Subcutaneous abdominal adipose tissue (tissue), 5 donors: ENCODE results near the gene FSTL1.
A peak's percentile ranks its signal among the peaks of the same experiment; 100 is the strongest.

Experiments
- H3K27ac ChIP-seq: one replicate; pipeline ENCODE4 v1.7.0; 2013; ENCODE audit warnings: low read depth, mild to moderate bottlenecking, inconsistent platforms, low read length, moderate library complexity
- H3K27me3 ChIP-seq, 5 donors: one replicate each; pipeline ENCODE4 v1.7.0; 2013; ENCODE audit warnings: low read length in 5 of 5, inconsistent platforms in 1 of 5; ENCODE audit not compliant: control insufficient read depth in 5 of 5, insufficient read depth in 4 of 5
- H3K36me3 ChIP-seq, 5 donors: one replicate each; pipeline ENCODE4 v1.7.0; 2013; ENCODE audit warnings: low read length in 5 of 5; ENCODE audit not compliant: control insufficient read depth in 5 of 5, insufficient read depth in 5 of 5
- H3K4me1 ChIP-seq, 5 donors: one replicate each; pipeline ENCODE4 v1.7.0; 2013; ENCODE audit warnings: low read length in 5 of 5, mild to moderate bottlenecking in 3 of 5, moderate library complexity in 1 of 5; ENCODE audit not compliant: control insufficient read depth in 5 of 5, insufficient read depth in 5 of 5
- H3K4me3 ChIP-seq, 5 donors: one replicate each; pipeline ENCODE4 v1.7.0; 2013; ENCODE audit warnings: low read length in 5 of 5, low read depth in 1 of 5
- H3K9ac ChIP-seq, 5 donors: one replicate each; pipeline ENCODE4 v1.7.0; 2013; ENCODE audit warnings: low read length in 5 of 5, mild to moderate bottlenecking in 4 of 5, moderate library complexity in 3 of 5
- H3K9me3 ChIP-seq, 5 donors: one replicate each; pipeline ENCODE4 v1.7.0; 2013; ENCODE audit warnings: low read length in 5 of 5; ENCODE audit not compliant: control insufficient read depth in 5 of 5
- donor health status: healthy.
- donor health status: healthy.
- donor health status: healthy.
- donor health status: healthy.
- donor health status: healthy.

The FSTL1 gene

GRCh38 chr3:120421926-120422325 lies 28.9 kb downstream of the FSTL1 start:
- H3K4me1 ChIP-seq = peaks cover 33 to 100% (median 93%) of the 10 kb centered on the region in 5 donors
- H3K27me3 ChIP-seq = no peaks in the 10 kb centered on the region
- H3K9ac ChIP-seq = no peak overlapping the region

GRCh38 chr3:120420928-120421551 lies 29.8 kb downstream of the FSTL1 start:
- H3K4me3 ChIP-seq = no peak overlapping the region
- no peaks in the 10 kb centered on the region for H3K9me3 ChIP-seq
- H3K36me3 ChIP-seq = peaks cover 0 to 11% (median 0%) of the 10 kb centered on the region in 5 donors
- H3K9ac ChIP-seq = peak overlapping the region in 3 of 5 donors; percentile 7 to 15 (median 7)
- H3K27me3 ChIP-seq = no peaks in the 10 kb centered on the region
- H3K4me1 ChIP-seq = peaks cover 35 to 99% (median 88%) of the 10 kb centered on the region in 5 donors
- H3K27ac ChIP-seq = peak overlapping the region; percentile 79

More at GRCh38 chr3:120421926-120422325, 28.9 kb downstream of the FSTL1 start:
- peaks cover 0 to 10% (median 0%) of the 10 kb centered on the region in 5 donors for H3K36me3 ChIP-seq
- H3K27ac ChIP-seq = peak overlapping the region; percentile 79
- H3K4me3 ChIP-seq = no peak overlapping the region
- no peaks in the 10 kb centered on the region for H3K9me3 ChIP-seq

GRCh38 chr3:120420360-120420759 lies 30.4 kb downstream of the FSTL1 start:
- Histone ChIP-seq H3K4me3 (no peak overlapping the region), H3K9me3 (no peaks in the 10 kb centered on the region), H3K36me3 (peaks cover under 1 to 11% (median 2%) of the 10 kb centered on the region in 5 donors), H3K4me1 (peaks cover 29 to 93% (median 81%) of the 10 kb centered on the region in 5 donors), H3K27me3 (no peaks in the 10 kb centered on the region), H3K27ac (peak overlapping the region; percentile 79), H3K9ac (peak overlapping the region in 1 of 5 donors; percentile 15)

GRCh38 chr3:120419797-120420196 lies 31.0 kb downstream of the FSTL1 start:
- H3K9me3 ChIP-seq = no peaks in the 10 kb centered on the region
- peaks cover 28 to 88% (median 76%) of the 10 kb centered on the region in 5 donors for H3K4me1 ChIP-seq
- no peaks in the 10 kb centered on the region for H3K27me3 ChIP-seq
- H3K36me3 ChIP-seq = peaks cover 2 to 13% (median 4%) of the 10 kb centered on the region in 5 donors
- H3K4me3 ChIP-seq = no peak overlapping the region
- peak overlapping the region; percentile 79 for H3K27ac ChIP-seq
- H3K9ac ChIP-seq = peak overlapping the region in 1 of 5 donors; percentile 39

- H3K4me3 ChIP-seq = no peak overlapping the region
- H3K4me1 ChIP-seq = peaks cover 28 to 80% (median 67%) of the 10 kb centered on the region in 5 donors
- H3K27me3 ChIP-seq = no peaks in the 10 kb centered on the region
- H3K36me3 ChIP-seq = peaks cover 2 to 13% (median 4%) of the 10 kb centered on the region in 5 donors
- H3K9ac ChIP-seq = no peak overlapping the region
- H3K9me3 ChIP-seq = no peaks in the 10 kb centered on the region
- H3K27ac ChIP-seq = peak overlapping the region; percentile 26
Observed at GRCh38 chr3:120418866-120419490, 31.8 kb downstream of the FSTL1 start.

GRCh38 chr3:120418446-120418845 lies 32.3 kb downstream of the FSTL1 start:
- H3K9me3 ChIP-seq = no peaks in the 10 kb centered on the region
- H3K4me3 ChIP-seq = no peak overlapping the region
- peak overlapping the region; percentile 26 for H3K27ac ChIP-seq
- peaks cover 25 to 76% (median 65%) of the 10 kb centered on the region in 5 donors for H3K4me1 ChIP-seq
- H3K27me3 ChIP-seq = no peaks in the 10 kb centered on the region
- H3K36me3 ChIP-seq = peaks cover 2 to 14% (median 4%) of the 10 kb centered on the region in 5 donors
- H3K9ac ChIP-seq = no peak overlapping the region

GRCh38 chr3:120417272-120417911 lies 33.4 kb downstream of the FSTL1 start:
- no peaks in the 10 kb centered on the region for H3K9me3 ChIP-seq
- peak overlapping the region; percentile 17 to 52 (median 47) for H3K4me3 ChIP-seq
- peaks cover 2 to 23% (median 6%) of the 10 kb centered on the region in 5 donors for H3K36me3 ChIP-seq
- peak overlapping the region; percentile 26 for H3K27ac ChIP-seq
- no peaks in the 10 kb centered on the region for H3K27me3 ChIP-seq
- H3K9ac ChIP-seq = peak overlapping the region in 4 of 5 donors; percentile 21 to 55 (median 43)
- H3K4me1 ChIP-seq = peaks cover 27 to 76% (median 71%) of the 10 kb centered on the region in 5 donors

- peaks cover 27 to 72% (median 70%) of the 10 kb centered on the region in 5 donors for H3K4me1 ChIP-seq
- peak overlapping the region in 3 of 5 donors; percentile 20 to 47 (median 31) for H3K4me3 ChIP-seq
- no peaks in the 10 kb centered on the region for H3K27me3 ChIP-seq
- H3K9me3 ChIP-seq = no peaks in the 10 kb centered on the region
- peak overlapping the region; percentile 26 for H3K27ac ChIP-seq
- peaks cover 4 to 29% (median 10%) of the 10 kb centered on the region in 5 donors for H3K36me3 ChIP-seq
- H3K9ac ChIP-seq = peak overlapping the region in 2 of 5 donors; percentile 41 to 55
Observed at GRCh38 chr3:120416868-120417267, 33.9 kb downstream of the FSTL1 start.

- H3K36me3 ChIP-seq = peaks cover 8 to 40% (median 22%) of the 10 kb centered on the region in 5 donors
- H3K4me3 ChIP-seq = no peak overlapping the region
- peaks cover 27 to 70% (median 66%) of the 10 kb centered on the region in 5 donors for H3K4me1 ChIP-seq
- H3K9me3 ChIP-seq = no peaks in the 10 kb centered on the region
- H3K27me3 ChIP-seq = no peaks in the 10 kb centered on the region
- H3K27ac ChIP-seq = no peak overlapping the region
- no peak overlapping the region for H3K9ac ChIP-seq
Observed at GRCh38 chr3:120415756-120416155, 35.0 kb downstream of the FSTL1 start.
